Esophagus (tissue), 2 donors: ENCODE data around the gene CDO1. TPM values are rescaled to one million over a fixed set of nuclear protein-coding genes. Genes with fewer than 3 reads are reported as not detected.
"Not testable (repeated sequence)": the region's sequence is repeated elsewhere in the genome, so short reads cannot be mapped to it uniquely, and the experiment has no call there.

Experiments
- H3K27ac ChIP-seq, 2 donors: one replicate each; pipeline ENCODE4 v1.5.1; 2013; ENCODE audit warnings: low read depth in 2 of 2, mild to moderate bottlenecking in 2 of 2, inconsistent platforms in 1 of 2, low read length in 1 of 2, moderate library complexity in 1 of 2
- H3K27me3 ChIP-seq, 2 donors: one replicate each; pipeline ENCODE4 v1.6.1; 2013; ENCODE audit warnings: low read length in 2 of 2, control low read depth in 1 of 2, mild to moderate bottlenecking in 1 of 2; ENCODE audit not compliant: insufficient read depth in 2 of 2, control insufficient read depth in 1 of 2
- H3K36me3 ChIP-seq, 2 donors: one replicate each; pipeline ENCODE4 v1.6.1; 2013; ENCODE audit warnings: low read length in 1 of 2; ENCODE audit not compliant: control insufficient read depth in 2 of 2, insufficient read depth in 2 of 2
- H3K4me1 ChIP-seq, 2 donors: one replicate each; pipeline ENCODE4 v1.6.1; 2013; ENCODE audit warnings: low read length in 1 of 2; ENCODE audit not compliant: control insufficient read depth in 2 of 2, insufficient read depth in 2 of 2
- H3K4me3 ChIP-seq, 2 donors: one replicate each; pipeline ENCODE4 v1.5.1; 2013; ENCODE audit warnings: low read length in 2 of 2, mild to moderate bottlenecking in 2 of 2, low read depth in 1 of 2, moderate library complexity in 1 of 2
- H3K9me3 ChIP-seq, 2 donors: one replicate each; pipeline ENCODE4 v1.6.1; 2013; ENCODE audit warnings: mild to moderate bottlenecking in 2 of 2, low read depth in 1 of 2, low read length in 1 of 2, moderate library complexity in 1 of 2; ENCODE audit not compliant: control insufficient read depth in 2 of 2, insufficient read depth in 1 of 2
- WGBS, 2 donors: extraction: QIAGEN DNeasy Blood & Tissue Kit; methylation state at CpG; one replicate each; pipeline ENCODE4 v1.1.7; 2013; 5-methylcytosine and 5-hydroxymethylcytosine counted together
- polyA plus RNA-seq, 2 donors: library from polyadenylated mRNA; stranded (reverse); fragments of 200-250 nt; gene quantifications; one replicate each; pipeline ENCODE4 v1.2.3, GENCODE V29; 2013
- donor health status: healthy with polysubstance abuse.
- donor health status: Bipolar disorder and iron deficiency.

Gene CDO1
- polyA plus RNA-seq, 2 donors = 0.41 to 1.5 TPM

DNA sequence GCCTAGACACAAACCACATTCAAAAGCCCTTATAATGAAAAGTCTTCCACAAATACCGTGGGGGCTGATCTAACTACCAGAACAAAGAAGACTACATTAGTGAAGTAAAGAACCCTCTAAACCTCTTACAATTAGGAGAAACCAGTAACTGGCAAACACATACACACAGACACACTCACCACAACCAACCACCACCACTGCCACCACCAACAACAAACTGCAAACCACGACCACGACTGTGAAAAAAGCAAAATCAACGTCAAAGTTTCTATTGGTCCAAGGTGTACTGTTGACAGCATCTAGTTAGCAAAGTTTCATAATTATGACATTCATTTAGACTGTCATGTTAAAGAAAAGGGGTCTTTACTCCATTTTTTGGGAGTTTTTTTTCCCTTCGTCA lies 2.7 kb downstream of the CDO1 start:
- Histone ChIP-seq H3K27ac (no peak overlapping the region), H3K4me3 (no peak overlapping the region), H3K27me3 (peaks cover 3 to 12% of the 10 kb centered on the region in 2 donors), H3K4me1 (peaks cover 0 to 8% of the 10 kb centered on the region in 2 donors), H3K9me3 (no peaks in the 10 kb centered on the region), H3K36me3 (no peaks in the 10 kb centered on the region)
- WGBS, 2 donors = 75 to 86% methylated on average over 5 of the region's 5 CpGs

GRCh38 chr5:115812372-115812771 lies 4.1 kb downstream of the CDO1 start:
- Histone ChIP-seq H3K4me1 (peaks cover 0 to 8% of the 10 kb centered on the region in 2 donors), H3K4me3 (no peak overlapping the region), H3K27ac (no peak overlapping the region), H3K9me3 (no peaks in the 10 kb centered on the region), H3K27me3 (peaks cover 0 to 12% of the 10 kb centered on the region in 2 donors), H3K36me3 (no peaks in the 10 kb centered on the region)
- 67 to 68% methylated on average over 1 of the region's 1 CpG for WGBS, 2 donors

GRCh38 chr5:115811406-115811805 lies 5.1 kb downstream of the CDO1 start:
- H3K27ac ChIP-seq = no peak overlapping the region
- peaks cover 0 to 12% of the 10 kb centered on the region in 2 donors for H3K27me3 ChIP-seq
- H3K9me3 ChIP-seq = no peaks in the 10 kb centered on the region
- H3K4me1 ChIP-seq = peaks cover 0 to 6% of the 10 kb centered on the region in 2 donors
- H3K36me3 ChIP-seq = no peaks in the 10 kb centered on the region
- H3K4me3 ChIP-seq = no peak overlapping the region

DNA sequence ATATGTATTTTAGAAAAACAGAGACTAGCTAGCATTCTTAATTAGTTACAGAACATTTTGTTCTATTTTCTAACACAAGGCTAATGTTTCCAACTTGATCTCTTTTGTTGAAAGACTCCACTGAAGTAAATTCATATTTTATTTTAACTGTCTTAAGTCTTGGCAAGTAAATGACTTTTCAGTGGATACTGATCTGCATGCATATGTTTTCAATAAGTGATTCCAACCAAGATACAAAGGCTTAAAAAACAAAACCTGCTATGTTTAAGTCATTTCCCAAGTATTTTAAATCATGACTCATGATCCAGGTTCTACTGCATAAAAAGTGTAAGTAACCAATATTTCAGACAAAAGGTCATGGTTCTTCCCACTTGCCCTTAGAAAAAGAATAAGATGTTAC lies 5.7 kb downstream of the CDO1 start:
- no peak overlapping the region for H3K4me3 ChIP-seq
- no peaks in the 10 kb centered on the region for H3K9me3 ChIP-seq
- H3K27me3 ChIP-seq = peaks cover 0 to 11% of the 10 kb centered on the region in 2 donors
- no peaks in the 10 kb centered on the region for H3K36me3 ChIP-seq
- no peak overlapping the region for H3K27ac ChIP-seq
- H3K4me1 ChIP-seq = no peaks in the 10 kb centered on the region

- H3K9me3 ChIP-seq = no peaks in the 10 kb centered on the region
- no peak overlapping the region for H3K4me3 ChIP-seq
- 66 to 77% methylated on average over 2 of the region's 2 CpGs for WGBS, 2 donors
- H3K27ac ChIP-seq = no peak overlapping the region
- peaks cover 0 to 6% of the 10 kb centered on the region in 2 donors for H3K27me3 ChIP-seq
- H3K4me1 ChIP-seq = no peaks in the 10 kb centered on the region
- H3K36me3 ChIP-seq = no peaks in the 10 kb centered on the region
These were observed 6.5 kb downstream of the CDO1 start for GRCh38 chr5:115809946-115810345.

DNA sequence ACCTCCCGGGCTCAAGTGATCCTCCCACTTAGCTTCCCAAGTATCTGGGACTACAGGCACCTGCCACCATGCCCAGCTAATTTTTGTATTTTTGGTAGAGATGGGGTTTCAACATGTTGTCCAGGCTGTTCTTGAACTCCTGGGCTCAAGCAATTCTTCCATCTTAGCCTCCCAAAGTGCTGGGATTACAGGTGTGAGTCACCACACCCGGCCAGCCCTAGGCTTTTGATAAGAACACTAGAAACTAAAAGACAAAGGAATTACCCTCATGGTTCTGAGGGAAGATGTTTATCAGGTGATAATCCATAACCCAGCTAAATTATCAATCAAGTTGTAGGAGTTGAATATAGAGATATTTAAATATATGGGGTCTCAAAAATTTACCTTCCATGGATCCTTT lies 8.4 kb downstream of the CDO1 start:
- H3K27me3 ChIP-seq, H3K9me3 ChIP-seq, H3K4me1 ChIP-seq, H3K27ac ChIP-seq, H3K4me3 ChIP-seq, H3K36me3 ChIP-seq: not testable (repeated sequence)
- WGBS, 2 donors = 95% methylated on average over 2 of the region's 2 CpGs

- 86 to 90% methylated on average over 2 of the region's 2 CpGs for WGBS, 2 donors
- Histone ChIP-seq H3K27me3 (no peaks in the 10 kb centered on the region), H3K27ac (no peak overlapping the region), H3K4me1 (no peaks in the 10 kb centered on the region), H3K9me3 (no peaks in the 10 kb centered on the region), H3K36me3 (no peaks in the 10 kb centered on the region), H3K4me3 (no peak overlapping the region)
These were observed 8.8 kb downstream of the CDO1 start for GRCh38 chr5:115807654-115808052.

DNA sequence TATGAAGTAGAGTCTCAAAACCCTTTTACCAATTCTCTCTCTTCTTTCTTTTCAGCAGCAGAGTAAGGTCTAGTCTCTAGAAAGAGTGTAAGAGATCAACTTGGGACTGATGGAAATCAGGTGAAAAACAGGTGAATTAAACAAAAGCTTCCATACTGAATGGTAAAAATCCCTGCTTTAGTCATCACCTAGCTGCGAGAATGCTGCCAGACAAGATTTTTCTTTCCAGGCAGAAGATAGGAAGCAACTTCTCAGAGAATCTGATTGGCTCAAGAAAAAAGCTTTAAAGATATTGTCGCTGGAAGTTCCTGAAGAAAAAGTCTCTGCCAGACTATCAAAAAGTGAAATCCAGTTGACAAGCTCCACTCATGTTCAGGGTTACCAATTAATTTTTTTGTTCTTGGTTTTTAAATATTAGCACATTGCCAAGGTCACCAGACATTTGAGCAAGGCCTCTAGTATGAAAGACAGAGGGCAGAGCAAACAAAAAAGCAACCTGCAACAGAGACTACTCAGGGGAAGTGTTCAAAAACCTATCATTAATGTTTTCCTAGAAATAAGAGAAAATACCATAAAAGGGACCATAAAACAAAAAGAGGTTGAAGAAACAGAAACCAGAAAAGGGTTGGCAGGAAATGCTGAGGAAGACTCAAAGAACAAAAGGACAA lies 9.3 kb downstream of the CDO1 start:
- no peaks in the 10 kb centered on the region for H3K27me3 ChIP-seq
- no peak overlapping the region for H3K4me3 ChIP-seq
- H3K9me3 ChIP-seq = no peaks in the 10 kb centered on the region
- H3K4me1 ChIP-seq = no peaks in the 10 kb centered on the region
- WGBS, 2 donors = 53 to 65% methylated on average over 2 of the region's 2 CpGs
- no peak overlapping the region for H3K27ac ChIP-seq
- no peaks in the 10 kb centered on the region for H3K36me3 ChIP-seq

- no peaks in the 10 kb centered on the region for H3K36me3 ChIP-seq
- no peaks in the 10 kb centered on the region for H3K9me3 ChIP-seq
- 47% methylated on average over 1 of the region's 1 CpG for WGBS, 2 donors
These were observed 14.5 kb downstream of the CDO1 start for GRCh38 chr5:115801984-115802383.

DNA sequence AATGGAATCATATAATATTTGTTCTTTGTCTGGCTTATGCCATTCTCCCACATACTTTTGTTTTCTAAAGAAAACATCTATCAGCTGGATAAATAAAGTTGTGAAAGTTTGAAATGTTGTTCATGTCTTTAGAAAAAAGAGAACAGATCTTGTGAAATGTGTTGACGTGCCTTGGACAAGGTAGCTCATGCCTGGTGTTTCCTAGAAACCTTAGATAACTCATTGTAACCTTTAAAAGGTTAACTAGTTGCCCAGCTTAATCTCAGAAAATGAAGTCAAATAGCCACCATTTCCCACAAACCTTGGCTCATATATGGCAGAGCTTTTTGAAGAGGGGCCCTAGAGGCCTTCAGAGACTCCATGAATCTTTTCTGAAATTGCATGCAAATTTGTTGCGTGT lies 15.3 kb downstream of the CDO1 start:
- no peaks in the 10 kb centered on the region for H3K36me3 ChIP-seq
- H3K27ac ChIP-seq = no peak overlapping the region
- H3K4me3 ChIP-seq = no peak overlapping the region
- no peaks in the 10 kb centered on the region for H3K9me3 ChIP-seq
- H3K4me1 ChIP-seq = no peaks in the 10 kb centered on the region
- WGBS, 2 donors = 94 to 95% methylated on average over 2 of the region's 2 CpGs
- no peaks in the 10 kb centered on the region for H3K27me3 ChIP-seq

More at GRCh38 chr5:115801984-115802383, 14.5 kb downstream of the CDO1 start:
- Histone ChIP-seq H3K27ac (no peak overlapping the region), H3K27me3 (no peaks in the 10 kb centered on the region), H3K4me3 (no peak overlapping the region), H3K4me1 (no peaks in the 10 kb centered on the region)
